NCI-H526 (cell line): Measurements from ENCODE around the gene SLAIN2.

Experiments
- DNase-seq, 2 experiments: peaks; one replicate each; lab custom pipeline; 2025; lab: John Stamatoyannopoulos, UW

SLAIN2 gene

GRCh38 chr4:48370260-48371134 is 29.2 kb downstream of the SLAIN2 start:
- no peak for DNase-seq

- no peak for DNase-seq
Observed at GRCh38 chr4:48372272-48372671, 30.9 kb downstream of the SLAIN2 start.

GRCh38 chr4:48375651-48376304 is 34.4 kb downstream of the SLAIN2 start:
- no peak for DNase-seq

- DNase-seq: no peak
Observed at GRCh38 chr4:48379587-48380180, 38.4 kb downstream of the SLAIN2 start.

- DNase-seq: no peak
Observed at GRCh38 chr4:48380583-48381167, 39.3 kb downstream of the SLAIN2 start.

- DNase-seq: no peak
Observed at GRCh38 chr4:48388525-48389154, 47.3 kb downstream of the SLAIN2 start.

- DNase-seq: no peak
Observed at GRCh38 chr4:48396043-48396442, 54.7 kb downstream of the SLAIN2 start.

- DNase-seq: no peak
Observed at GRCh38 chr4:48400416-48400815, 59.1 kb downstream of the SLAIN2 start.

- no peak for DNase-seq
Observed at GRCh38 chr4:48403358-48403757, 62.0 kb downstream of the SLAIN2 start.

GRCh38 chr4:48403779-48404178 is 62.5 kb downstream of the SLAIN2 start:
- DNase-seq: no peak

- DNase-seq: no peak
Observed at GRCh38 chr4:48405924-48406323, 64.6 kb downstream of the SLAIN2 start.

- no peak for DNase-seq
Observed at GRCh38 chr4:48409203-48409602, 67.9 kb downstream of the SLAIN2 start.

- no peak for DNase-seq
Observed at GRCh38 chr4:48410812-48411211, 69.5 kb downstream of the SLAIN2 start.

- no peak for DNase-seq
Observed at GRCh38 chr4:48420144-48420543, 78.8 kb downstream of the SLAIN2 start.

GRCh38 chr4:48421101-48421500 is 79.8 kb downstream of the SLAIN2 start:
- no peak for DNase-seq

GRCh38 chr4:48428926-48429325 is 87.6 kb downstream of the SLAIN2 start:
- DNase-seq: peak; percentile 45 to 49

GRCh38 chr4:48429709-48430474 is 88.6 kb downstream of the SLAIN2 start:
- DNase-seq: no peak

- no peak for DNase-seq
Observed at GRCh38 chr4:48431401-48431800, 90.1 kb downstream of the SLAIN2 start.

- no peak for DNase-seq
Observed at GRCh38 chr4:48432017-48432416, 90.7 kb downstream of the SLAIN2 start.

GRCh38 chr4:48436318-48436717 is 95.0 kb downstream of the SLAIN2 start:
- no peak for DNase-seq

- DNase-seq: no peak
Observed at GRCh38 chr4:48439988-48440387, 98.7 kb downstream of the SLAIN2 start.
